WERI-Rb-1 (cell line): ENCODE measurements around the gene LSR.
"Not testable (repeated sequence)": the region's sequence is repeated elsewhere in the genome, so short reads cannot be mapped to it uniquely, and the experiment has no call there.

Experiments used
- DNase-seq: peaks from one replicate; pipeline ENCODE4 v3.0.0-alpha.2; 2020
- H3K27ac ChIP-seq: fragments of 250-450 bp; sonication (Bioruptor Pico); 2 replicates; pipeline ENCODE4 v1.5.1; 2020; ENCODE audit warnings: mild to moderate bottlenecking, moderate library complexity
- H3K27me3 ChIP-seq: fragments of 250-450 bp; sonication (Bioruptor Pico); 2 replicates; pipeline ENCODE4 v1.5.1; 2021; ENCODE audit warnings: mild to moderate bottlenecking, low read depth, moderate library complexity; ENCODE audit not compliant: insufficient read depth, severe bottlenecking
- H3K36me3 ChIP-seq: fragments of 250-450 bp; sonication (Bioruptor Pico); 2 replicates; pipeline ENCODE4 v1.5.1; 2020; ENCODE audit warnings: mild to moderate bottlenecking, moderate library complexity
- H3K4me3 ChIP-seq: 2 replicates; pipeline ENCODE4 v1.5.1; 2011; ENCODE audit warnings: low read depth, mild to moderate bottlenecking, control low read depth, low read length
- H3K9me3 ChIP-seq: fragments of 250-450 bp; sonication (Bioruptor Pico); 2 replicates; pipeline ENCODE4 v1.5.1; 2021; ENCODE audit warnings: mild to moderate bottlenecking, moderate library complexity; ENCODE audit not compliant: severe bottlenecking
- TF ChIP-seq, protein P1 (sequence below): IDR thresholded peaks from 2 replicates; pipeline ENCODE4 v1.5.1; 2011; ENCODE audit warnings: low read depth, mild to moderate bottlenecking, control low read depth, inconsistent platforms, low read length

LSR gene

DNA sequence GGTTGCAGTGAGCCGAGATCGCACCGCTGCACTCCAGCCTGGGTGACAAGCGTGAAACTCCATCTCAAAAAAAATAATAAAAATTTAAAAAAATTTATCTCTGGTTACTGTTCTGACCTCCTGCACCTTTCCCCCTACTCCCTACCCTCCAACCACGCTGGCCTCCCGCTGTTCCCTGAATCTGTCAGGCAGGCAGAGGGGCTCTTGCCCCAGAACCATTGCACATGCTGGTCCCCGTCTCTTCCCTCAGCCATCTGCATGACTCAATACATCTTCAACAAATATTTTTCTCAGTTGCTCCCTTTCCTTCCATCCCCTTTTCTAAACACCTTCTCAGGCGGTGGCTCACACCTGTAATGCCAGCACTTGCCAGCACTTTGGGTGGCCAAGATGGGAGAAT lies 19.2 kb upstream of the LSR start:
- DNase-seq, result no peak
- TF ChIP-seq, protein P1, sequence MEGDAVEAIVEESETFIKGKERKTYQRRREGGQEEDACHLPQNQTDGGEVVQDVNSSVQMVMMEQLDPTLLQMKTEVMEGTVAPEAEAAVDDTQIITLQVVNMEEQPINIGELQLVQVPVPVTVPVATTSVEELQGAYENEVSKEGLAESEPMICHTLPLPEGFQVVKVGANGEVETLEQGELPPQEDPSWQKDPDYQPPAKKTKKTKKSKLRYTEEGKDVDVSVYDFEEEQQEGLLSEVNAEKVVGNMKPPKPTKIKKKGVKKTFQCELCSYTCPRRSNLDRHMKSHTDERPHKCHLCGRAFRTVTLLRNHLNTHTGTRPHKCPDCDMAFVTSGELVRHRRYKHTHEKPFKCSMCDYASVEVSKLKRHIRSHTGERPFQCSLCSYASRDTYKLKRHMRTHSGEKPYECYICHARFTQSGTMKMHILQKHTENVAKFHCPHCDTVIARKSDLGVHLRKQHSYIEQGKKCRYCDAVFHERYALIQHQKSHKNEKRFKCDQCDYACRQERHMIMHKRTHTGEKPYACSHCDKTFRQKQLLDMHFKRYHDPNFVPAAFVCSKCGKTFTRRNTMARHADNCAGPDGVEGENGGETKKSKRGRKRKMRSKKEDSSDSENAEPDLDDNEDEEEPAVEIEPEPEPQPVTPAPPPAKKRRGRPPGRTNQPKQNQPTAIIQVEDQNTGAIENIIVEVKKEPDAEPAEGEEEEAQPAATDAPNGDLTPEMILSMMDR, result no peak
- H3K27ac ChIP-seq, result no peak overlapping the region
- peaks cover 2% of the 10 kb centered on the region for H3K9me3 ChIP-seq
- H3K36me3 ChIP-seq, result no peaks in the 10 kb centered on the region
- no peak overlapping the region for H3K4me3 ChIP-seq
- no peaks in the 10 kb centered on the region for H3K27me3 ChIP-seq

DNA sequence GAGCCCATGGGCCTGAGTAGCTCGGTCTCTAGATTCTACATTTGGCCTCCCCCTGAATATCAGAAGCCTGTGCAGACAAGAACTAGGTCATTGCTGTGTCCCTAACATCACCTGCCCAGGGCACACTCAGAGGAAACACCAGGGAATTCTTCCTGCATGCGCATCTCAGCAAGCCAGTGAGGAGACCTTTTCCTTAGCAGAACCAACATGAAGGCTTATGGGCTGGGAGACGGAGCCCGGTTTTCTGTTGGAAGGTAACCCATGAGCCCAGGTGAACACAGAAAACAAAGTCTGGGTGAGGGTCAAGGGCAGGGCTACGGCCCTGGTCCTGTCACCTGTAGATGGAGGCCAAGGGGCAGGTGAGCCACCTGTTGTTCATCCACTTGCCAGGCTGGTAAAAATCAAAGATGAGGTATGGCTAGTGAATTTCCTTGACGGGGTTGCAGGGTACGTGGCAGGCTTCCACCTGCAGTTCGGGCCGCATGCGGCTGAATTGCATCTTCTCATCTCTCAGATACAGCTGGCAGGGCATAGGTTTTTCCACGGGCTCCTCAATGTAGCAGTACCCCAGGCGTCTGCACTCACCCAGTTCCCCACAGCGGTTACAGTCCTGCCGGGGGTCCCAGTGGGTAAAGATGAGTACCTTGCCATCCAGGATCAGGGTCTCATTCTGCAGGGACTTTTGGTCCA lies 16.7 kb upstream of the LSR start:
- TF ChIP-seq, protein P1, result no peak
- Histone ChIP-seq H3K27ac (no peak overlapping the region), H3K4me3 (no peak overlapping the region), H3K27me3 (no peaks in the 10 kb centered on the region), H3K9me3 (peaks cover 9% of the 10 kb centered on the region), H3K36me3 (no peaks in the 10 kb centered on the region)
- DNase-seq, result no peak

- no peak overlapping the region for H3K27ac ChIP-seq
- TF ChIP-seq, protein P1, result no peak
- peaks cover 9% of the 10 kb centered on the region for H3K9me3 ChIP-seq
- H3K27me3 ChIP-seq, result no peaks in the 10 kb centered on the region
- DNase-seq, result no peak
- H3K36me3 ChIP-seq, result no peaks in the 10 kb centered on the region
- H3K4me3 ChIP-seq, result no peak overlapping the region
Measured at GRCh38 chr19:35232912-35233311, 15.9 kb upstream of the LSR start.

DNA sequence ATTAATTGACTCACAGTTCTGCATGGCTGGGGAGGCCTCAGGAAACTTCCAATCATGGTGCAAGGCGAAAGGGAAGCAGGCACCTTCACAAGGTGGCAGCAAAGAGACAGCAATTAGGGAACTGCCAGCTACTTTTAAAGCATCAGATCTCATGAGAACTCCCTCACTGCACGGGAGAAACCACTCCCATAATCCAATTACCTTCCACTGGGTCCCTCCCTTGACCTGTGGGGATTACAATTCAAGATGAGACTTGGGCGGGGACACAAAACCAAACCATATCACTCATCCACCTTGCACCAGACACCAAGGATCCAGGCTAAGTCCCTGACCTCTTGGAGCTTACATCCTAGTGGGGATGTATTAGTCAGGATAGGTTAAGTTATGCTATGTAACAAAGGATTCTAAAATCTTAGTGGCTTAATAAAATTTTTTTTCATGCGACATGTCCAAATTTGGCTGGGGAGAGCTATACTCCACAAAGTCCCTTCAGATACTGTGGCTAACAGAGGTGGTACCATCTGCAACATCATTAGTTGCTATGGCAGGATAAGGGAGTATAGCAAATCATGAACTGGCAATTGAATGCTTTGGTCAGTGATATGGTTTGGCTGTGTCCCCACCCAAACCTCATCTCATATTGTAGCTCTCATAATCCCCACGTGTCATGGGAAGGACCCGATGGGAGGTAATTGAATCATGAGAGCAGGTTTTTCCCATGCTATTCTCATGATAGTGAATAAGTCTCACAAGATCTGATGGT lies 12.0 kb upstream of the LSR start:
- no peaks in the 10 kb centered on the region for H3K27me3 ChIP-seq
- peak; percentile 20 for DNase-seq
- TF ChIP-seq, protein P1, result peak; percentile 25; the same call in 1 of the 2 replicates

GRCh38 chr19:35239597-35239996 lies 9.2 kb upstream of the LSR start:
- peaks cover 11% of the 10 kb centered on the region for H3K9me3 ChIP-seq
- not testable (repeated sequence) for H3K4me3 ChIP-seq, DNase-seq

More for the DNA sequence above, 12.0 kb upstream of the LSR start:
- Histone ChIP-seq H3K27ac (no peak overlapping the region), H3K36me3 (no peaks in the 10 kb centered on the region), H3K9me3 (peaks cover 13% of the 10 kb centered on the region), H3K4me3 (no peak overlapping the region)

DNA sequence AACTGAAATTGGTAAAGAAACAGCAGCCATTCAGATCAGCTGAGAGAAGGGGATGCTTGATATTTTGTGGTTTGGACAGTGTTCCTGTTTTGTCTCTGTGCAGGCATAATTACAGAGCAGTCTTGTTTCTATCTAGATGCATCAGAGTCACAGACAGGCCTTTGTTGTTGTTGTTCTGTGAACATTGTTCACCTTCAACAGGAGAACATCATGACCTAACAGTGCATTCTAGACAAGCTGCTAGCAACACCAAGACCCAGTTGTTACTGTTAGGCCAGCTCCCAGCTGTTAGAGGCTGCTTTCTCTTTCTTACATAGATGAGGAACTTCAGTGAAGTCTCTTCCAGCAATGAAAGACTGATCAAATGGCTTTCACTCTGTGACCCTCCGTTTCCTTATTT lies 8.5 kb upstream of the LSR start:
- no peak overlapping the region for H3K27ac ChIP-seq
- H3K36me3 ChIP-seq, result no peaks in the 10 kb centered on the region
- no peak overlapping the region for H3K4me3 ChIP-seq
- H3K27me3 ChIP-seq, result no peaks in the 10 kb centered on the region
- DNase-seq, result no peak
- TF ChIP-seq, protein P1, result no peak
- peaks cover 8% of the 10 kb centered on the region for H3K9me3 ChIP-seq

More at GRCh38 chr19:35239597-35239996, 9.2 kb upstream of the LSR start:
- not testable (repeated sequence) for H3K27me3 ChIP-seq, H3K36me3 ChIP-seq, H3K27ac ChIP-seq
